NCI-H187 treated with DMSO at 0.1 percent for 48 hours (cell line): ENCODE results near the gene C10orf143.
"Not testable (repeated sequence)": the region's sequence is repeated elsewhere in the genome, so short reads cannot be mapped to it uniquely, and the experiment has no call there.

Experiments
- DNase-seq: peaks from one replicate; lab custom pipeline; 2025; lab: John Stamatoyannopoulos, UW

The C10orf143 gene

DNA sequence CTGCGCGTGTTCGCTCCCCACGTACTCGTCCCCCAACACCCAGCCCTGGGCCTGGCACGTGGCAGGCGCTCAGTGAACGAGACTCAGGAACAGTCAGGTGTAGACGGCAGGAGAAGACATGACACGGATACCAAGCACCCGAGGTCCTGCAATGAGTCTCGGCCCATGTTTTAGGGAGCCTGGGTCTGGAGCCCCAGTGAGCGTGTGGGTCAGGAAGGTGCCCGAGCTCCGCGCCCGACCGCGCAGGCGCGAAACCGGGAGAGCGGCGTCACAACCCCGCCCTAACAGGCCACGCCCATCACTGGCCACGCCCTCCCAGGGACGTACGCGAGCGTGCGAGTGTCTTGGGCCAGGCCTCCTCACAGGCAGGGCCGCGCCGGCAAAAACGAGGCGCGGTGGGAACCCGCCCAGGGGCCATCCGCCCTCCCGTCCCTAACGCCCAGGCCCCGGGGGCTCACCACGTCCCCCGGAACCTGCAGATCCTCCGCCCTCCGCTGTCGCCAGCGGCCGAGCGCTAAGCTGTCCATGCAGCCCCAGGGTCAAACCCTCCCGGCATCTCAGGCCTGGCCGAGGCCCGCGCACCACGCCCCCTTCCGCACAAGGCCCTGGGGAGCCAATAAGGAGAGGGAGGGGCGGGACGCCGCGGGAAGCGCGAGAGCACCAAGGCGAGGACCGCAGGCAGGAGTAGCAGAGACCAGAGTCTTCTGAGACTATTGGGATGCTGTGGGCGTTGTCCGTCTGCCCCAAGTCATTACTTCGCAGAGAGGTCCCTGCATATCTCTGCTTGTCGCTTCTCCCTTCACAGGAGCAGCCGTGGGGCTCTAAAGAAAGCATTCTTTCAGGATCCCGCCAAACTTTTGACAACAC, at the start of gene C10orf143:
TSS of gene C10orf143 (minus strand) at position 585 of the 867 bp plus-strand sequence. CDS start at position 527, 58 bp downstream.
- peak; percentile 35 for DNase-seq

DNA sequence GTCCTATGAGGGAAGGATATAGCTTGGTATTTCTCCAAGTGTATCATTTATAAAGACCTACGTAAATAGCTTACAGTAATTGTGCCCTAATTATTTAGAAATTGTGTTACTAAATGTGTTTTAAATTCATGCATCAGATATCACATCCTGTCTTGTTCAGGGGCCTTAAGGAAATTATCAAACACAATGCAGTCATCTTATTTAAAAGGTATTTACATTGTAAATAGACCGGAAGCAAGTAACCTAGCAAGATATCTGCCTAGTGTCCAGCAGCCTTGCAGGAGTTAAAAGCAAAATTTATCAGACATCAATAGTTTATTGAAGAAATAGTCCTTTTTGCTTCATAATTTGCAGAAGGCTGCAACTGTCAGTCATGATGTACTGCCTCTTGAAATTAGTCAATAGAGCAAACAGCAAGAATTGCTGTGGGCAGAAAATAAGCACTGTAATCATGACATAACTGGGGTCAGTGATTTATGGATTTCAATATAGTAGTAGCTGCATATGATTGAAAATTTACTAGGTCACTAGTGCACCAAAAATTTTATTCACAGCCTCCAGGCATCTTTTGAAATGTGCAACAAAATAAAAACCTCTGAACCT, 48.7 kb upstream of the C10orf143 start:
- DNase-seq = no peak

DNA sequence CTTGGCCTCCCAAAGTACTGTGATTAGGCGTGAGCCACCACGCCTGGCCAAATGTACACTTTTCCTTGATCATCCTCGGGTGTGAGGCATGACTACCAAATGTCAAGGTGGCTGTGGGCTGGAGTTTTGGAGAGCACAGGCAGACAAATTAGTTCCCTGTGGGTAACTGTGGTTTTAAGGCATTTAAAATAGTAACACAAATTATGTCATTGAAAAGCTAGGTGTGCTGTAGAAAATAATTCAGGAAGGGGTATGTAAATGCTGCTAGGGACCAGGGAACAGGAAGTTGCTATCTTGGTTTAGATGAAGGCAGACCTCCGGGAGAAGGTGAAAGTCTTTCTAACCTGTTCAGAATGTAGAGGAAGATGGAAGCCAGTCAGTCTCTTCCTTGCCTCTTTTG, 35.4 kb upstream of the C10orf143 start:
- no peak for DNase-seq

DNA sequence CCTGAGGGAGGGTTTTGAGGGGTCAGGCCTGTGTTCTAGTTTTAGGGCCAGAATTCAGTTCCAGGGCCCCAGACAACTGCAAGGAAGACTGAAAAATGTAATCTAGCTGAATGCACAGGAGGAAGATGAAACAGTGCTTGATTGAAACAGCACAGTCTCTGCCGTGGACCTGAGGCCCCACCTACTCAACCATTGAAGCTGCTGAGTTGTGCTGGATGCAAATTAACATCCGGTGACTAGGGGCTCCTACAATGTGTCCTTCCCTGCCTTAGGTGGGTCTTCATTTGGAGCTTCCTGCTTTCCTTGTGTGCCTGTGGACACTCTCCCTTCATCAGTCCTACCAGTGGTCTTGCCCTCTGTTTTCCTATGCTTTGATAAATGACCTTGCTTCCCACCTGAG, 31.2 kb upstream of the C10orf143 start:
- no peak for DNase-seq

DNA sequence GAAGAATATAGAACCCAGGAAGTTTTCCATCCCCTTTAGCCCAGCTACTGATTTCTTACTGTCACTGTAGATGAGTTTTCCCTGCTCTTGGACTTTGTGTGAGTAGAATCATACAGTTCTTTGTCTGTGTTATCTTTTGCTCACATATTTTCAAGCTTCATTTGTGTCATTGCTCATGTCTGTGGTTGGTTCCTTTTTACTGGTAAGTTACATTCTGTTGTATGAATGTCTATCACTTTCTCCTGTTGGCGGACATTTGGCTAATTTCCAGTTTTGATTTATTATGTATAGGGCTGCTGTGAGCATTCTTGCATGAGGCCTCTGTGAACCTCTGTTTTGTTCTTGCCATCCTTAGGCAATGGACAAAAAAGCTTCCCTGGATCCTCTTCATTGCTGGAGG, 30.8 kb upstream of the C10orf143 start:
- DNase-seq = no peak

DNA sequence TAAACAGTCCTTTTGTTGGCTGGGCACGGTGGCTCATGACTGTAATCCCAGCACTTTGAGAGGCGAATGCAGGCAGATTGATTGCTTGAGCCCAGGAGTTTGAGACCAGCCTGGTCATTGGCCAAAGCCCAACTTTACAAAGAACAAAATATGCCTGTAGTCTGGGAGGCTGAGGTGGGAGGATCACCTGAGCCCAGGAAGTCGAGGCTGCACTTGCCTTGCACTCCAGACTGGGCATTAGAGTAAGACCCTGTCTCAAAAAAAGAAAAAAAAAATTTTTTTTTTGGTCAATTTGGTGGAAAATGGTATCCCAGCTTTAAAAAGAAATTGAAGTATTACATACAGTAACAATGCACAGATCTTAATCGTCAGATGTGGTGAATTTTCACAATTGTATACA, 30.4 kb upstream of the C10orf143 start:
- no peak for DNase-seq

DNA sequence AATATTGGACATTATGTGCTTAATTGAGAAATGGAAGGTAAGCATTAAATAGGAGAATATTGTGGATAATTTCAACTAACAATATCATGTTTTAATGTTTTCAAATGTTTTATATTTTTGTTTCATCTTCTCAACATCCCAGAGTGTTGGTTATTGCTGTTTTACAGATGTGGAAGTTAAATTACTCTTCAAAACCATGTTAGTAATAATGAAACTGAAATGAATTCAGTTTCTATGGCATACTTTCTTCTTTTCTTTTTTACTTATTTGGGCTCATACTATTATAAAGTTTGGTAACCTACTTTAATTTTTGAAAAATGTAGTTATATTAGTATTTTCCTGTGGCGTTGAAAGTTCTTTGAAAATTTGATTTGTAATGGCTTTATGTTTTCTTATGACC, 29.8 kb upstream of the C10orf143 start:
- no peak for DNase-seq

DNA sequence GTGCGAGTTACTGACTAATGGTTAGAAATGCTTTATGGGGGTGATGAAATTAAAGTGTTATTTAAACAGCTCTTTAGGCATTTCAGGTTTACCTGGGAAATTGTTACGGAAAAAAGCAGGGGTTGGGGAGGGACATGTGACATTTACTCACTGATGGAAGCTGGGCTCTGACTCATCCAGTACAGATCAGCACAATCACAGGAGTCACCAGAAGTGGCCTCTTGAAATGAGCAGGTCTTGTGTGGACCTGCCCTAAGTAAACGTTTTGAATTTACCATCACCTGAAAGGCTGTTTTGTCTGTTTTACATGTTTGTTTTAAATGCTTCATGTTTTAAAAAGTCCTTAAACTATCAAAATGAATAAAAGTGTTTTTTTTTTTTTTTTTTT, 27.8 kb upstream of the C10orf143 start:
- peak; percentile 44 for DNase-seq

DNA sequence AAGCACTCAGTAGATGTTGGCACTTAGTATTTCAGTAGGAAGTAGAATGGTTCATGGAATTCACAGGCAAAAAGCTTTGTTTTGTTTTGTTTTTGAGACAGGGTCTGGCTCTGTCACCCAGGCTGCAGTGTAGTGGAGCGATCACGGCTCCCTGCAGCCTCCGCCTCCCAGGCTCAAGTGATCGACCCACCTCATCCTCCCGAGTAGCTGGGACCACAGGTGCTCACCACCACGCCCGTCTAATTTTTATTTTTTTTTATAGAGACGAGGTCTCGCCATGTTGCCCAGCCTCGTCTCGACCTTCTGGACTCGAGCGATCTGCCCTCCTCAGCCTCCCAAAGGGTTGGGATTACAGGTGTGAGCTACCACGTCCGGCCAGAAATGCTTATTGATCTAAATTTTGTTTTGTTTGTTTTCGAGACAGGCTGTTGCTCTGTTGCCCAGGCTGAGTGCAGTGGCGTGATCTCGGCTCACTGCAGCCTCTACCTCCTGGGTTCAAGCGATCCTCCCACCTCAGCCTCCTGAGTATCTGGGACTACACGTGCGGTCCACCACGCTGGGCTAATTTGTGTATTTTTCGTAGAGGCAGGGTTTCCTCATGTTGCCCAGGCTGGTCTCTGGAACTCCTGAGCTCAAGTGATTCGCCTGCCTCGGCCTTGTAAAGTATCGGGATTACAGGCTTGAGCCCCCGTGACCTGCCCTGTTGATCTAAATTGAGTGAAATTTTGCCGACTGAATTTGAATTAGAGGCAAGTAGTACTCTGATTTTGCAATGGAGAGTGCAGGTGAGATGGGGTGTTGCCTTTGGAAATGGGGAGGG, 27.2 kb upstream of the C10orf143 start:
- no peak for DNase-seq

DNA sequence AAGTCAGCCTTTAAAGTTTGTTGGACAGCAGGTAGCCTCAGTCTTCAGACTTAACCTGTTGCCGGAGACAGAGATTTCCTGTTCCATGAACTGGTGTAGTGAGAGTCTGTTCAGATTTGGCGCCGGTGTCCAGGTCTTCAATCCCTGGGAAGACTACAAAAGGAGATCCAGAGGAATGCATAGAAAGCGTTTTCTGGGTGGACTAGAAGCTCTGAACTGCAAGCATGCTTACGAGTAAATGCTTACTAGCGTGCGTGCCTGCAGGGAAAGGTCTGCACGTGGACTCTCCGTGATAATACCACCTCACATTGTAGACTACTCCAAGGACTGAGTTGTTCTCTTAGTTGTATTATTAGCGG, 26.4 kb upstream of the C10orf143 start:
- no peak for DNase-seq

DNA sequence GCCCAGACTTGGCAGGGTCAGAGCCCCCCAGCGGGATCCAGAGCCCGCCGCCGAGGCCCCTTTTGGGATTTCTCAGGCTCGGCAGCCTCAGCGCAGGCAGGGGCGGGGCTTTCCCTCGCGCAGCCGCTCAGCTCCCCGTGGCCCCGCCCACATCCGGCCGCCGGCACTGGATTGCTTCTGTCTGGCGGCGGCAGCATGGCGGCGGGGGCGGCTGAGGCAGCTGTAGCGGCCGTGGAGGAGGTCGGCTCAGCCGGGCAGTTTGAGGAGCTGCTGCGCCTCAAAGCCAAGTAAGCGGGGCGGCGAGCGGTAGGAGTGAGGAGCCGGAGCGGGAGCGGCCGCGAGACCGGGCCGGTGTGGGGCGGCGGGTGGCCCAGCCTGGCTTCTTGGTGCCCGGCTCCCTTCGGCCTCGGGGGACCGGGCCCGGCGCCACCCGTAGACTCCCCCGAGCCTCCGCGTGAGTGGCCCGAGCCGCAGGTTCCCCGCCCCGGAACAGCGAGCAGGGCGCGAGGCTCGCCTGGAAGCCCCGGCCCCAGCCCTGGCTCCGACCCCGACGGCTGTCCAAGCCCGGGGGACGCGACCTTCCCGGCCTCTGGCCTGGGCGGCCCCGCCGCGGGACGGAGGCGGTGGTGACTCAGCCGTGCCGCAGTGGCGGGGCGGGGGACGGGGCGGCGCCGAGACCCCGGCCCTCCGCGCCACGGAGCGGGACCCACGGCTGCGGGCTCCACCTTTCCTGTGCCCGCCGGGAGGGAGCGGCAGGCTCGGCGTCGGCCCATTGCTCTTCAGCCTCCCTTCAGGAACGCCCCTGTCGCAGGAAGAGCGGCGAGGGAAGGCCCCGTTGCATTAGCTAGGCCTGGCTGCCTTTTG, 25.8 kb upstream of the C10orf143 start, which contains the start of gene GLRX3:
TSS of gene GLRX3 (plus strand) at position 166 of the 864 bp plus-strand sequence. CDS start at position 196, 30 bp downstream.
- DNase-seq = no peak

DNA sequence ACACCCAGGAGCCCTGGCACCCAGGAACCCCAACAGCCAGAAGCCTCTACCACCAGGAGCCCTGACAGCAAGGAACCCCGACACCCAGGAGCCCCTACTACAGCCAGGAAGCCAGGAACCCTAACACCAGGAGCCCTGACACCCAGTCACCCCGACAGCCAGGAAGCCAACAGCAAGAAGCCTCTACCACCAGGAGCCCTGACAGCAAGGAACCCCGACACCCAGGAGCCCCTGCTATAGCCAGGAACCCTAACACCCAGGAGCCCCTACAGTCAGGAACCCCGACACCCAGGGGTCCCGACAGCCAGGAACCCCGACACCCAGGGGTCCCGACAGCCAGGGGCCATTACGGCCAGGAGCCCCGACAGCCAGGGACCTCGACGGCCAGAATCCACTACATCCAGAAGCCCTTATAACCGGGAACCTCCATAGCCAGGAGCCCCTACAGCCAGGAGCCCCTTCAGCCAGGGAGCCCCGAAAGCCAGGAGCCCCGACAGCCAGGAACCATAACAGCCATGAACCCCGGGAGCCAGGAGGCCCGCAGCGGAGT, 25.1 kb upstream of the C10orf143 start:
- DNase-seq = no peak

DNA sequence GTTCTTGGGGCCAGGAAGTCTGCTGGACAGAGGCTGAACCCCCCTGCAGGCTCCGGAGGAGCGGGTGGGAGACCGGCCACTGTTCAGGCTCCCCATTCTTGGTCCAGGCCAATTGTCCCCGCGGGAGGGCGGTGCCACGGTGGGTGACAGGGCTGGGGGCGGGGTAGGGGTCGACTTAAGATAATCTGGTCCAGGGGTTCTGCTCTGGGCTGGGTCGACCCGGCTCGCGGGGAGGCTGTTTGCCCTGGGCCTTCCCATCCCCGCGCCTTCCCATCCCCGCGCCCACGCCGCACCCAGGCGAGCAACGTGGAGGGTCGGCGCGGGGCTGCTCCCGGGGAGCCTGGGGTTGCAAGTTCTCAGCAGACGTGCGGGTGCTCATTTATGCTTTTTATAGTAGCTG, 18.3 kb upstream of the C10orf143 start:
- no peak for DNase-seq

DNA sequence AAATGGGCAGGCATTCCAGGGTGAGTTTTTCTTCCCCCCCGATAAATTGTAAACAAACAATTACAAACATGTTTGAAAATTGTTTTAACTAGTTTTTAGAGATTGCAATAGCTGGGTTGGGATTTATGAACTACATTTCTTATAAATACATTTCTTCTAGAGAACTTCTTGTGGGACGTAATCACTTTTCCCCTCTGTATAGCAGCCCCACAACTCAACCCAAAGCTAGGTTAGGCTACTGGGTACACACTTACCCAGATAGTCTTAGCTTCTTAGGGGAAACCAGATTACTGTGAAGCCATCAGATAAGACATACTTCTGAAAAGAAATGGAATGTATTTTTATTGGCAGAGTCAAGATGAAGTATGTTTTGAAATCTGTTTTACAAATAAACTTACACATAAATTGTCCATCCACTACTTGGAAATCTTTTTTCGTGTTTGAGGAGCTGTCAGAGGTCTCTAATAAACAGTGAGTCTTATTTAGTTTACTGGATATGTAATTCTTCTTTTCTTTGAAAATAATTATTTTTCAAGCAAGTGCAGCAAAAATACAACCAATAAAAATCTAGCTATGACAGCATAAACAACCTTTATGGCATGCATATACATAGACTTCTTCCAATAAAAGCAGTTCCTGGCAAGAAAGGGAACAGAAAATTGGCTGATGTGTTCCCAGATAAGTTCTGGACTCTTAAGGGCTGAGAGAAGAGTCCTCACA, 17.6 kb upstream of the C10orf143 start:
- no peak for DNase-seq

DNA sequence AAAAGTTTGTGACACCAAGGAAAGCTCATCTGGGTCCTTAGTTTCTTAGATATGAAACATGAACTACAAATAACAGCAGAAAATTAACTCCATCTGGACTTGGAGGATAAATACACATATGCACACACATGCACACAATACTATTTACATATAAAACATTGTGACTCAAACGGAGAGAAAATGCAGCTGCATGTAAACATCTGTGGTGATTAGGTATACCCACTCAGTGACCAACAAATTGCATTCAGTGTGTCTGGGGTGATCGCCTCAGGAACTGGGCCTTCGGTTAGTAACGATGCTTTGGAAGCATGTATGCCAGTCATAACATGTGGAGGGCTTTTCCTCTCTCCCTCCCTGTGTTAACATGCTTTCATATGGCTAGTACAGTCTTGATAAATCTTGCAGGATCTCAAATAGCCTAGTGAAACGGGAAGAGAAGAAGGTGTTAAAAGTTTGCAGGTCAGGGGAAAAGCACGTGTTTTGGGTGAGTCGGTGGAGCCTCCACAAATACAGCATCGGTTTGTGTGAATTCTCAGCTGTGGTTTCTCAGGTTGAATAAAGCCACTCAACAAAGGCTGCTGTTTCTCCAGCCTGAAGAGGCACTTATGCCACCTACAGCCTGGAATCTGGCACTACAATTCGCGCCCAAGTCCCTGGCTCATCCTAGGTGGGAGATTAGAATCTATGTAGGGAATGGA, 16.9 kb upstream of the C10orf143 start:
- DNase-seq = peak; percentile 5

DNA sequence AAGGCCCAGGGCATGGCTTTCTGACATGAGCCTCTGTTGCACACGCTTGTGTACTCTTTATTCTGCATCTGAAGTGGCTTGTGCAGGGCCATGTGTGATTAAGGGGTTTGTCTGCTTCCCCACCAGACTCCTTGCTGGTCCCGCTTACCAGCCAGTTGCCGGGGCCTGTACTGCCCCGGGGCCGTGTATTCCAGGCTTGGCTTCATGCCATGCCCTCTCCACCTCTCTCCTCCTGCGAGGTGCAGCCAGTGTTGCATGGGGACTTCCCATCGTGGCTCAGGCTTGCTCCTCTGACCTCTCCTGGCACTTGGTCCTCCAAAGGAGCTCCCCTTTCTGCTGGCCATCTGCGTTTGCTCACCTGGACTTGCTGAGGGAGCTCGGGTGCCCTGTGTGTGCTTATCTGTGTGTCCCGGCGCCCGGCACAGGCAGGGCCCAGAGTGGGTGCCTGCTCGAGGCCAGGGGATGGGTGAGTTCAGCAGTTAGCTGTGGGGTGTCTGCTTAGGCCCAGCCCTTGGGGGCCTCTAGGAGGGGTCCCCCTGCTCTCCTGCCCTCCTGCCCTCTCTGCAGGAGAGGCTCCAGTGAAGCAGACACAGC, 11.0 kb upstream of the C10orf143 start:
- no peak for DNase-seq

DNA sequence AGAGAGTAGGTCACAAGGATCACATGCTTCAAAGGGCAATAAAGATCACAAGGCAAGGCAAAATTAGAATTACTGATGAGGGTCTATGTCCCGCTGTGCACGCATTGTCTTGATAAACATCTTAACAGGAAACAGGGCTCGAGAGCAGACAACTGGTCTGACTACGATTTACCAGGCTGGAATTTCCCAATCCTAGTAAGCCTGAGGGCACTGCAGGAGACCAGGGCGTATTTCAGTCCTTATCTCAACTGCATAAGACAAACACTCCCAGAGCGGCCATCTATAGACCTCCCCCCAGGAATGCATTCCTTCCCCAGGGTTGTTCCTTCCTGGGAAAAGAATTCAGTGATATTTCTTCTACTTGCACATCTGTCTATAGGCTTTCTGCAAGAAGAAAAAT, 6.9 kb upstream of the C10orf143 start:
- not testable (repeated sequence) for DNase-seq

DNA sequence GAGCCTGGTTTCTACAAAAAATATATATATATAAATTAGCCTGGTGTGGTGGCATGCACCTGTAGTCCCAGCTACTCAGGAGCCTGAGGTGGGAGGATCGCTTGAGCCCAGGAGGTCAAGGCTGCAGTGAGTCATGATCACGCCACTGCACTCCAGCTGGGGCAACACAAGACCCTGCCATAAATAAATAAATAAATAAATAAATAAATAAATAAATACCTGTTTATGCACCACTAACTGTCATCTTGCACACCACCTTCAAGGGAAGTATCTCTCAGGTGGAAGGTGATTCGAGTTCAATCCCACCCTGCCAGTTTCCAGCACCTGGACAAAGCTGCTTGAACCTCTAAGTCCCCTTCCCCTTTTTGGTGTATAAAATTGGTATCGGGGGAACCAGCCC, 6.3 kb upstream of the C10orf143 start:
- DNase-seq = not testable (repeated sequence)

DNA sequence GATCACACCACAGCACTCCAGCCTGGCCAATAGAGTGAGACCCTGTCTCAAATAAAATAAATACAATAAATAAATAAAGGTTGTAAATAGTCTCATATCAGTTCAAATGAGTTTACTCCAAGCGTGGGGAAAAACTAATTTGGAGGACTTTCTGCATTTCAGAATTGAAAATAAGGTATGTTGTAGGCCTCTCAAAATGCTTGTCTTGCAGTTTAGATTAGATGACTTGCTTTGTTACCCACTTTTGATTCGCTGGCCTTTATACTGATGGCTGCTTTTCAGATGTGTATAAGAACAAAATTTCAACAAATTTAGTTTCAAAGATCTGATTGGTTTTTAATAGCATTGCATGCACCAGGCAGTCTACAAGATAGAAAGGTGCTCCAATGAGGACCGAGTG, 2.2 kb upstream of the C10orf143 start:
- no peak for DNase-seq

DNA sequence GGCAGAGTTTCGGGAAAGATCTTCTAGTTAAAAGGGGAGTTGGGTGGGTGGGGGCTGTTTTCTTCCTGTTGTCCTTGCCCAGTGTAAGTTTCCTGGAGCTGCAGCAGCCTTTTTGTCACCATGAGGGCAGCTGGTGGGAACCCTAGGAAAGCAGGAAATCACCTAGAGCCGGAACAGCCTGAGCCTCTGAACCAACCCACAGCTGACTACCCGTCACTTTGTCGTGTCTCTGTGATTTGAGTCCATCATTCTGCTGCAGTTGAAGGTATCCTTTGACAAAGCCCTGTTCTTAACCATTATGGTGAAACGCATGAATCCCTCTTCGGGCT, 1.2 kb upstream of the C10orf143 start:
- DNase-seq = no peak
